MM.1S (cell line): ENCODE measurements around the gene PLEKHA5.

Source experiments
- DNase-seq: peaks from one replicate; pipeline ENCODE4 v3.0.0-alpha.2; 2015
- H2AFZ ChIP-seq: fragments of 300-600 bp; sonication (generic); 2 replicates; pipeline ENCODE4 v1.6.0; 2016; ENCODE audit warnings: antibody characterized with exemption, low read length
- H3F3A ChIP-seq: fragments of 300-600 bp; sonication (generic); 2 replicates; pipeline ENCODE4 v1.6.1; 2016; ENCODE audit warnings: mild to moderate bottlenecking, antibody characterized with exemption, low read length, moderate library complexity, mixed read lengths; ENCODE audit not compliant: insufficient read depth
- H3K27ac ChIP-seq: fragments of 300-600 bp; sonication (generic); 2 replicates; pipeline ENCODE4 v1.5.1; 2016; ENCODE audit warnings: mild to moderate bottlenecking, low read length
- H3K27me3 ChIP-seq: fragments of 300-600 bp; sonication (generic); replicated peaks from 2 replicates; pipeline ENCODE4 v1.6.0; 2016; ENCODE audit warnings: low read length; ENCODE audit not compliant: insufficient read depth
- H3K36me3 ChIP-seq: fragments of 300-600 bp; sonication (generic); replicated peaks from 2 replicates; pipeline ENCODE4 v1.6.1; 2016; ENCODE audit warnings: mild to moderate bottlenecking, low read length, mixed read lengths; ENCODE audit not compliant: insufficient read depth
- H3K4me1 ChIP-seq: fragments of 300-600 bp; sonication (generic); 2 replicates; pipeline ENCODE4 v1.6.1; 2016; ENCODE audit warnings: low read length, mixed read lengths
- H3K4me2 ChIP-seq: fragments of 300-600 bp; sonication (generic); 2 replicates; pipeline ENCODE4 v1.6.0; 2016; ENCODE audit warnings: low read depth, low read length
- H3K4me3 ChIP-seq: fragments of 300-600 bp; sonication (generic); 2 replicates; pipeline ENCODE4 v1.5.1; 2016; ENCODE audit warnings: low read length, mixed read lengths
- H3K79me2 ChIP-seq: fragments of 300-600 bp; sonication (generic); 2 replicates; pipeline ENCODE4 v1.6.1; 2016; ENCODE audit warnings: mixed run types, low read length, mixed read lengths
- H3K9ac ChIP-seq: fragments of 300-600 bp; sonication (generic); 2 replicates; pipeline ENCODE4 v1.6.1; 2016; ENCODE audit warnings: low read length, mixed read lengths
- H3K9me2 ChIP-seq: fragments of 300-600 bp; sonication (generic); replicated peaks from 2 replicates; pipeline ENCODE4 v1.6.1; 2016; ENCODE audit warnings: mild to moderate bottlenecking, low read length, mixed read lengths; ENCODE audit not compliant: insufficient read depth
- H3K9me3 ChIP-seq: fragments of 300-600 bp; sonication (generic); replicated peaks from 2 replicates; pipeline ENCODE4 v1.6.1; 2016; ENCODE audit warnings: mild to moderate bottlenecking, low read length, mixed read lengths; ENCODE audit not compliant: insufficient read depth
- H4K20me1 ChIP-seq: fragments of 300-600 bp; sonication (generic); 2 replicates; pipeline ENCODE4 v1.6.1; 2016; ENCODE audit warnings: mild to moderate bottlenecking, low read length, moderate library complexity, mixed read lengths; ENCODE audit not compliant: insufficient read depth
- EZH2 ChIP-seq: fragments of 300-600 bp; sonication (generic); optimal IDR thresholded peaks from 2 replicates; pipeline ENCODE3; 2017; ENCODE audit warnings: low read depth, mild to moderate bottlenecking, antibody characterized with exemption, low read length, mixed read lengths
- EZH2phosphoT487 ChIP-seq: fragments of 300-600 bp; sonication (generic); IDR thresholded peaks from 2 replicates; pipeline ENCODE4 v1.6.1; 2018; ENCODE audit warnings: antibody characterized with exemption, low read length
- TF ChIP-seq, protein P1 (sequence below): fragments of 300-600 bp; sonication (generic); IDR thresholded peaks from 2 replicates; pipeline ENCODE4 v1.5.1; 2016; ENCODE audit warnings: antibody characterized with exemption, low read length, mixed read lengths

Gene PLEKHA5

DNA sequence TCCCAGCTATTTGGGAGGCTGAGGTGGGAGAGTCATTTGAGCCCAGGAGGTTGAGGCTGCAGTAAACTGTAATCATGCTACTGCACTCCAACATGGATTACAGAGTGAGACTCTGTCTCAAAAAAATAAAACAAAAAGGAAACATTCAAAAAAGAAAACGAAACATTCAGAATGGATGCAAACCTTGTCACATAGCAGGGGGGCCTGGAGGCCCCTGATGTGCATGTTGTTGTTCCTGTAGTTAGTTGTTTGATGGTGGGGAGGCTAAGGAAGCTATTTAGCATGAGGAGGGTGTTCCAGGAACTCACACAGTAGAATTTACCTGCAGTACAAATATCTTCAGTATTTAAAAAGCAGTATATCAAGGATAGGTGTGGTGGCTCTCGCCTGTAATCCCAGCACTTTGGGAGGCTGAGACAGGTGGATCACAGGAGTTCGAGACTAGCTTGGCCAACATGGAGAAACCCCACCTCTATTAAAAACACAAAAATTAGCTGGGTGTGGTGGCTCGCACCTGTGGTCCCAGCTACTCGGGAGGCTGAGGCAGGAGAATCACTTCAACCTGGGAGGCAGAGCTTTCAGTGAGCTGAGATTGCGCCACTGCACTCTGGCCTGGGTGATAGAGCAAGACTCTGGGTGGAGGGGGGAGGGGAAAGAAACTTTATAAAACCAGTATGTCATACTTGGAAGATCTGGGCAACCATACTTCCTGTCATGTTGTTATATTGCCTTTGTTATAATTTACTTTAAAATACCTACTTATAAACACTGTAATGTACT, 292.2 kb downstream of the PLEKHA5 start:
- Histone ChIP-seq H3K79me2 (no peaks in the 10 kb centered on the region), H3K27me3 (no peaks in the 10 kb centered on the region), H4K20me1 (no peaks in the 10 kb centered on the region), H3K9ac (no peak overlapping the region), H3K9me2 (no peaks in the 10 kb centered on the region), H3K4me2 (no peak overlapping the region), H3K9me3 (no peaks in the 10 kb centered on the region), H3K4me1 (no peaks in the 10 kb centered on the region), H3K27ac (no peak overlapping the region), H2AFZ (no peak overlapping the region), H3K36me3 (no peaks in the 10 kb centered on the region), H3F3A (no peaks in the 10 kb centered on the region), H3K4me3 (no peak overlapping the region)
- TF ChIP-seq EZH2 (no peak), EZH2phosphoT487 (no peak)
- TF ChIP-seq, protein P1, sequence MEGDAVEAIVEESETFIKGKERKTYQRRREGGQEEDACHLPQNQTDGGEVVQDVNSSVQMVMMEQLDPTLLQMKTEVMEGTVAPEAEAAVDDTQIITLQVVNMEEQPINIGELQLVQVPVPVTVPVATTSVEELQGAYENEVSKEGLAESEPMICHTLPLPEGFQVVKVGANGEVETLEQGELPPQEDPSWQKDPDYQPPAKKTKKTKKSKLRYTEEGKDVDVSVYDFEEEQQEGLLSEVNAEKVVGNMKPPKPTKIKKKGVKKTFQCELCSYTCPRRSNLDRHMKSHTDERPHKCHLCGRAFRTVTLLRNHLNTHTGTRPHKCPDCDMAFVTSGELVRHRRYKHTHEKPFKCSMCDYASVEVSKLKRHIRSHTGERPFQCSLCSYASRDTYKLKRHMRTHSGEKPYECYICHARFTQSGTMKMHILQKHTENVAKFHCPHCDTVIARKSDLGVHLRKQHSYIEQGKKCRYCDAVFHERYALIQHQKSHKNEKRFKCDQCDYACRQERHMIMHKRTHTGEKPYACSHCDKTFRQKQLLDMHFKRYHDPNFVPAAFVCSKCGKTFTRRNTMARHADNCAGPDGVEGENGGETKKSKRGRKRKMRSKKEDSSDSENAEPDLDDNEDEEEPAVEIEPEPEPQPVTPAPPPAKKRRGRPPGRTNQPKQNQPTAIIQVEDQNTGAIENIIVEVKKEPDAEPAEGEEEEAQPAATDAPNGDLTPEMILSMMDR = no peak
- DNase-seq = no peak

DNA sequence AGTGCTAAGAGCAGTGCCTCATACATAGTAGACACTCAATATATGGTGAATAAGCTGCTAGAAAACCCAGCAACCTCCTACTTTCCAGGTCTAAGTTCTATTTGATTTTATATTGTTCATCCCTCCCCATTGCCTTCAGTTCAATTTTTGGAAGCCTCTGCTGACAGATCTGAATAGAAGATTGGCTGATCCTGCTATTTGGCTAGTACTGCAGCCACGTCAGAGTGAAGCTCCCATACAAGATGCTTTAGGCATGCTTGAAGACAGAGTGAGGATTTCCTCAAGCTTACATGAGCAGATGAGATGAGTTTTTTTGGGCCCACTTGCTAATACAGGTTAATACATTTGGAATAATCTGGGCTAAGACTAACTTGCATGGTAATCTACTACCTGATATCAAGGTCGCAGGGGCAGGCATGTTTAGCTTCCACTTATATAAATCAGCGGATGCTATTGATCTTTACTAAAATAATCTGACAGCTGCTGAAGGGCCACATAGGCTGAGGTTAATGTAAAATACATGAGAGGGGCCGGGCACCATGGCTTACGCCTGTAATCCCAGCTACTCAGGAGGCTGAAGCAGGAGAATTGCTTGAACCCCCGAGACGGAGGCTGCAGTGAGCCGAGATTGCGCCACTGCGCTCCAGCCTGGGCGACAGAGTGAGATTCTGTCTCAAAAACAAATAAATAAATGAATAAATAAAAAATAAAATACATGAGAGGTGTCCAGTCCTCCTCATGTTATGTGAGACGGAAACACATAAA, 293.8 kb downstream of the PLEKHA5 start:
- H2AFZ ChIP-seq = no peak overlapping the region
- no peak overlapping the region for H3K9ac ChIP-seq
- no peak overlapping the region for H3K4me3 ChIP-seq
- H3K9me3 ChIP-seq = no peaks in the 10 kb centered on the region
- no peaks in the 10 kb centered on the region for H3K9me2 ChIP-seq
- no peak for DNase-seq
- H3K4me2 ChIP-seq = no peak overlapping the region
- no peaks in the 10 kb centered on the region for H3K4me1 ChIP-seq
- no peaks in the 10 kb centered on the region for H3K36me3 ChIP-seq
- no peaks in the 10 kb centered on the region for H3F3A ChIP-seq
- H3K27ac ChIP-seq = no peak overlapping the region
- H4K20me1 ChIP-seq = no peaks in the 10 kb centered on the region
- TF ChIP-seq EZH2 = no peak
- no peak for TF ChIP-seq EZH2phosphoT487
- TF ChIP-seq, protein P1 = no peak
- no peaks in the 10 kb centered on the region for H3K27me3 ChIP-seq
- H3K79me2 ChIP-seq = no peaks in the 10 kb centered on the region
